A549 (cell line): ENCODE data around the gene SOX10. TPM values are rescaled to one million over a fixed set of nuclear protein-coding genes. Genes with fewer than 3 reads are reported as not detected.
A peak's percentile ranks its signal among the peaks of the same experiment; 100 is the strongest.
"Not testable (repeated sequence)": the region's sequence is repeated elsewhere in the genome, so short reads cannot be mapped to it uniquely, and the experiment has no call there.

ENCODE experiments used
- ATAC-seq, 2 experiments: fragments of 200-7000 bp in 1 of 2; fragments of >200 bp in 1 of 2; cut with Nextera tagmentation in 1 of 2; cut with Tn5 transposase in 1 of 2; 3 replicates each; pipeline versions ENCODE4 v1.8.0 to v1.9.1; 2018 to 2020; ENCODE audit warnings: mild to moderate bottlenecking in 1 of 2, moderate library complexity in 1 of 2
- CTCF ChIA-PET: fragments of 300-600 bp; sonication (Branson Sonifier 250); formaldehyde crosslinking; extraction: SDS; loops from one replicate; lab custom pipeline; 2021; ENCODE audit warnings: antibody characterized with exemption, inconsistent platforms; lab: Yijun Ruan, JAX
- POLR2A ChIA-PET: fragments of 350-600 bp; formaldehyde crosslinking; extraction: SDS; loops from one replicate; lab custom pipeline; 2021; ENCODE audit warnings: antibody characterized with exemption, inconsistent platforms; lab: Yijun Ruan, JAX
- DNase-seq, 2 experiments: peaks; one replicate each; pipeline versions ENCODE4 v3.0.0 to v3.0.0-alpha.2; 2011 to 2016; ENCODE audit warnings: low read depth in 1 of 2, low spot score in 1 of 2
- FAIRE-seq: peaks from 2 replicates; lab custom pipeline; 2011; peaks lifted over from hg19 to GRCh38; lab: Jason Lieb, UNC
- H3K27ac ChIP-seq, 2 experiments: fragments of >200 bp; sonication (Bioruptor Twin); formaldehyde crosslinking; 3 replicates each; pipeline ENCODE4 v1.5.1; 2016 to 2017
- H3K4me1 ChIP-seq: fragments of >200 bp; sonication (Bioruptor Twin); formaldehyde crosslinking; 3 replicates; pipeline ENCODE4 v1.6.1; 2016
- H3K4me2 ChIP-seq: fragments of >200 bp; sonication (Bioruptor Twin); formaldehyde crosslinking; 3 replicates; pipeline ENCODE4 v1.6.1; 2016
- H3K4me3 ChIP-seq: fragments of >200 bp; sonication (Bioruptor Twin); formaldehyde crosslinking; 3 replicates; pipeline ENCODE4 v1.5.1; 2016
- H3K9me3 ChIP-seq: fragments of >200 bp; sonication (Bioruptor Twin); formaldehyde crosslinking; 3 replicates; pipeline ENCODE4 v1.6.1; 2016
- CBX2 ChIP-seq: fragments of 200-600 bp; sonication (generic); IDR thresholded peaks from 2 replicates; pipeline ENCODE4 v1.6.1; 2016; ENCODE audit warnings: low read depth, mild to moderate bottlenecking, borderline replicate concordance
- CHD4 ChIP-seq: fragments of 200-600 bp; sonication (generic); IDR thresholded peaks from 2 replicates; pipeline ENCODE4 v1.6.1; 2016; ENCODE audit warnings: antibody characterized with exemption, mild to moderate bottlenecking, borderline replicate concordance
- EHF ChIP-seq: fragments of 250-450 bp; sonication (Bioruptor Pico); IDR thresholded peaks from 2 replicates; pipeline ENCODE4 v1.5.0; 2020; ENCODE audit warnings: mild to moderate bottlenecking
- ELK1 ChIP-seq: fragments of 150-350 bp; IDR thresholded peaks from 2 replicates; pipeline ENCODE4 v1.6.1; 2014; ENCODE audit warnings: low read depth, mild to moderate bottlenecking, low read length
- EP300 ChIP-seq, 2 experiments: fragments of >200 bp; sonication (Bioruptor Twin); formaldehyde crosslinking; IDR thresholded peaks; 2 replicates in 1 of 2; 3 replicates in 1 of 2; pipeline ENCODE4 v1.6.1; 2016 to 2017
- HDAC2 ChIP-seq: fragments of 200-600 bp; sonication (generic); IDR thresholded peaks from 2 replicates; pipeline ENCODE4 v1.6.1; 2016
- HEYL ChIP-seq: fragments of 250-450 bp; sonication (Bioruptor Pico); IDR thresholded peaks from 2 replicates; pipeline ENCODE4 v1.8.0; 2021; ENCODE audit warnings: mild to moderate bottlenecking, moderate library complexity
- HOXA7 ChIP-seq: fragments of 250-450 bp; sonication (Bioruptor Pico); IDR thresholded peaks from 2 replicates; pipeline ENCODE4 v1.5.0; 2020; ENCODE audit warnings: mild to moderate bottlenecking, moderate library complexity
- HOXB13 ChIP-seq: fragments of 250-450 bp; sonication (Bioruptor Pico); IDR thresholded peaks from 2 replicates; pipeline ENCODE4 v1.5.0; 2020; ENCODE audit warnings: low read depth, mild to moderate bottlenecking, moderate library complexity
- HOXB5 ChIP-seq: fragments of 250-450 bp; sonication (Bioruptor Pico); IDR thresholded peaks from 2 replicates; pipeline ENCODE4 v1.5.0; 2020; ENCODE audit warnings: mild to moderate bottlenecking, moderate library complexity
- JUN ChIP-seq, 2 experiments: fragments of >200 bp; sonication (Bioruptor Twin); formaldehyde crosslinking; IDR thresholded peaks; 2 replicates in 1 of 2; 3 replicates in 1 of 2; pipeline ENCODE4 v1.6.1; 2016 to 2017
- JUNB ChIP-seq: fragments of >200 bp; sonication (Bioruptor Twin); formaldehyde crosslinking; IDR thresholded peaks from 2 replicates; pipeline ENCODE4 v1.6.1; 2016
- KDM1A ChIP-seq: fragments of 200-600 bp; sonication (generic); IDR thresholded peaks from 2 replicates; pipeline ENCODE4 v1.6.1; 2016; ENCODE audit warnings: low read depth, mild to moderate bottlenecking
- MAFK ChIP-seq: fragments of 450-650 bp; IDR thresholded peaks from 2 replicates; pipeline ENCODE4 v1.6.1; 2014; ENCODE audit not compliant: partially characterized antibody
- MAX ChIP-seq: IDR thresholded peaks from 2 replicates; pipeline ENCODE4 v1.6.1; 2012
- MAZ ChIP-seq: fragments of 150-350 bp; IDR thresholded peaks from 2 replicates; pipeline ENCODE4 v1.6.1; 2014; ENCODE audit warnings: antibody characterized with exemption, low read depth, low read length, borderline replicate concordance
- MYC ChIP-seq: IDR thresholded peaks from 2 replicates; pipeline ENCODE4 v1.6.1; 2012; ENCODE audit warnings: mild to moderate bottlenecking, inconsistent platforms, low read length, improper control_type of control experiment, borderline replicate concordance
- NFE2L2 ChIP-seq: fragments of 150-350 bp; conservative IDR thresholded peaks from 2 replicates; pipeline ENCODE4 v1.6.1; 2014; ENCODE audit warnings: low read length
- PBX3 ChIP-seq: IDR thresholded peaks from 2 replicates; pipeline ENCODE4 v1.6.1; 2012
- PHF8 ChIP-seq: fragments of 200-600 bp; sonication (generic); IDR thresholded peaks from 2 replicates; pipeline ENCODE4 v1.6.1; 2016; ENCODE audit warnings: low read depth, mild to moderate bottlenecking, antibody characterized with exemption, moderate library complexity, borderline replicate concordance
- POLR2A ChIP-seq: IDR thresholded peaks from 2 replicates; pipeline ENCODE4 v1.6.1; 2012; ENCODE audit warnings: mild to moderate bottlenecking, low read length
- SREBF2 ChIP-seq: fragments of 450-650 bp; IDR thresholded peaks from 2 replicates; pipeline ENCODE4 v1.6.1; 2014; ENCODE audit warnings: mild to moderate bottlenecking, moderate library complexity
- WGBS: methylation state at CpG from one replicate; pipeline ENCODE4 v1.1.6; 2017; ENCODE audit errors: missing lambda C conversion rate; 5-methylcytosine and 5-hydroxymethylcytosine counted together
- polyA plus RNA-seq, 4 experiments: library from polyadenylated mRNA; depleted of rRNA in 3 of 4; stranded (reverse); fragments of >200 nt; fragmentation: RNase III in 1 of 4; extraction: RNeasy Plus Mini Kit Qiagen cat#74134 plus additional on column Dnase treatment in 1 of 4; gene quantifications; 2 replicates in 3 of 4; 3 replicates in 1 of 4; pipeline ENCODE4 v1.2.3, GENCODE V29; 2011 to 2017
- TF ChIP-seq, protein P1 (sequence below): fragments of >200 bp; sonication (Bioruptor Twin); formaldehyde crosslinking; IDR thresholded peaks from 3 replicates; pipeline ENCODE4 v1.6.1; 2016

Gene SOX10
- polyA plus RNA-seq, 2 of the 4 experiments (the other 2 are of a cell fraction) = not detected

DNA sequence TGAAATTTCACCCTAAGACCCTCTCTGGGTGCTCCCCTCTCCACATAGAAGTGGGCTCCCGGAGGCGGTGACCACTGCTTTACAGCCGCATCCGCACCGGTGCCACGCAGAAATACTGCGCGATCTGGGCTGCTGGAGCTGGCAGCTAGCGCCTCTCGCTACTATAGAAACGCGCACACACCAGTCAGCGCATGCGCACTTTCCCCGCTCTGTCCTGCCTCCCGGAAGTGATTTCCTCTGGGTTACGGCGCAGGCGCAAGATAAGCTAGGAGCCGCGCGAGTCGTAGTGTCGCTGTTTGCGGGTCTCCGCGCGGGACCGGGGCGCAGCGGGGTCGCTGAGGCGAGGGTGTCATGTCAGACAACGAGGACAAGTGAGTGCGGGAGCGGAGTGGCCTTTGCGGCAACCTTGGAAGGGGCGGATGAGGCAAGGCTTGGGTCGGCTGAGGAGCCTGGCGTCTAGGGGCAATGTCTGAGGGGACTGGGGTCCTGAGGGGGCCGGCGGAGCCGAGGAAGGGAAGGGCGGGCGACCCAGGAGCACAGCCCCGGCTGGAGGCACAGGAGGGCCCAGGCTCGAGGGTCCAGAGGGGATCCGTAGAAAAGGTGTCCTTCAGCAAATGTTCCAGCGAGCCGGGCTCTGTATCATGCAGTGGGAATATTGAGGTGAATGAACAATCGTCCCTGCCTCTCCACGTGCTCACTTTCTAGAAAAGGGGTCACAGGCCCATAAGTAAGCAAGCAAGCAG is 30.7 kb downstream of the SOX10 start, which contains the start of the genes C22orf23 and POLR2F:
Gene C22orf23 (minus strand): TSS at position 165 of the 743 bp plus-strand sequence. CDS start 452 bp downstream, outside the sequence.
Gene POLR2F (plus strand): TSS at position 263 of the 743 bp plus-strand sequence. CDS start 89 bp downstream, at position 352.
- ATAC-seq (peak; percentile 94 to 95), DNase-seq (peak; percentile 90 to 91), FAIRE-seq (no peak)
- TF ChIP-seq PHF8 = 0 out of 2 replicates have a peak, but pooled peaks have one; percentile 24
- peak; percentile 47 for TF ChIP-seq MAX
- TF ChIP-seq, protein P1, sequence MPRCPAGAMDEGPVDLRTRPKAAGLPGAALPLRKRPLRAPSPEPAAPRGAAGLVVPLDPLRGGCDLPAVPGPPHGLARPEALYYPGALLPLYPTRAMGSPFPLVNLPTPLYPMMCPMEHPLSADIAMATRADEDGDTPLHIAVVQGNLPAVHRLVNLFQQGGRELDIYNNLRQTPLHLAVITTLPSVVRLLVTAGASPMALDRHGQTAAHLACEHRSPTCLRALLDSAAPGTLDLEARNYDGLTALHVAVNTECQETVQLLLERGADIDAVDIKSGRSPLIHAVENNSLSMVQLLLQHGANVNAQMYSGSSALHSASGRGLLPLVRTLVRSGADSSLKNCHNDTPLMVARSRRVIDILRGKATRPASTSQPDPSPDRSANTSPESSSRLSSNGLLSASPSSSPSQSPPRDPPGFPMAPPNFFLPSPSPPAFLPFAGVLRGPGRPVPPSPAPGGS = peak; percentile 54; the same call in 1 of the 3 replicates
- peak; percentile 89 for TF ChIP-seq POLR2A
- TF ChIP-seq MYC = 0 out of 2 replicates have a peak, but pooled peaks have one; percentile 21
- no peak for TF ChIP-seq MAZ
- TF ChIP-seq HOXB13 (CRISPR knock-in tag) = no peak
- no peak for TF ChIP-seq CHD4
- no peak for TF ChIP-seq HOXA7 (CRISPR knock-in tag)
- WGBS = 5% methylated on average over 4 of the region's 52 CpGs
- H3K9me3 ChIP-seq = no peaks in the 10 kb centered on the region
- H3K4me2 ChIP-seq = peak within 1 kb of the TSS; percentile 97
- peaks cover 7% of the 10 kb centered on the region; the same call in 2 of the 3 replicates for H3K4me1 ChIP-seq
- ChIA-PET CTCF (interaction anchor here (1.0 to 1.9 kb wide), 4 partner anchors 11 to 99 kb away, joined by 4 to 10 read pairs (median 5); partner anchors contain the start of gene MICALL1), POLR2A (interaction anchor here (0.7 to 1.2 kb wide), 3 partner anchors 48 to 146 kb away, joined by 3 to 7 read pairs (median 5); partner anchors contain the start of genes GCAT and MICALL1)
- H3K27ac ChIP-seq = peak within 1 kb of the TSS; percentile 87 to 99
- H3K4me3 ChIP-seq = peak within 1 kb of the TSS; percentile 79

GRCh38 chr22:37953062-37953436 is 31.3 kb downstream of the SOX10 start:
- FAIRE-seq (no peak), DNase-seq (peak in 1 of 2 experiments; percentile 16), ATAC-seq (peak; percentile 76 to 84)
- peak overlapping the region; percentile 97 for H3K4me2 ChIP-seq
- ChIA-PET POLR2A (interaction anchor here (0.7 to 1.2 kb wide), 3 partner anchors 47 to 145 kb away, joined by 3 to 7 read pairs (median 5); partner anchors contain the start of genes GCAT and MICALL1), CTCF (interaction anchor here (1.0 to 1.3 kb wide), 2 partner anchors 13 to 99 kb away, joined by 4 read pairs; no protein-coding TSS in a partner anchor)
- no peaks in the 10 kb centered on the region for H3K9me3 ChIP-seq
- peak overlapping the region; percentile 79 for H3K4me3 ChIP-seq
- 5% methylated on average over 7 of the region's 13 CpGs for WGBS
- H3K4me1 ChIP-seq = peaks cover 7% of the 10 kb centered on the region; the same call in 2 of the 3 replicates
- TF ChIP-seq MAFK (no peak), EP300 (IDR thresholded peaks at IDR 0.05) (no peak), HOXB5 (CRISPR knock-in tag) (no peak), HEYL (no peak), JUNB (no peak), SREBF2 (no peak), EHF (no peak)
- peak overlapping the region; percentile 87 to 99 for H3K27ac ChIP-seq

- DNase-seq, POLR2A ChIA-PET, FAIRE-seq, H3K4me1 ChIP-seq, ATAC-seq, H3K9me3 ChIP-seq: not testable (repeated sequence)
- Histone ChIP-seq H3K4me3 (peak overlapping the region; percentile 79), H3K27ac (peak overlapping the region in 1 of 2 experiments; percentile 99; a peak in 3 of 6 replicates), H3K4me2 (peak overlapping the region; percentile 97)
- WGBS = 66% methylated on average over 14 of the region's 20 CpGs
- CTCF ChIA-PET = interaction anchor here (1.1 to 1.3 kb wide), 2 partner anchors 10 to 13 kb away, joined by 3 to 4 read pairs; no protein-coding TSS in a partner anchor
Observed at GRCh38 chr22:37952629-37953028, 31.7 kb downstream of the SOX10 start.

GRCh38 chr22:37951305-37951704 is 33.0 kb downstream of the SOX10 start:
- H3K4me1 ChIP-seq = peaks cover 7% of the 10 kb centered on the region; the same call in 2 of the 3 replicates
- ChIA-PET CTCF (interaction anchor here (0.6 to 1.1 kb wide), 2 partner anchors 12 to 284 kb away, joined by 3 to 4 read pairs; no protein-coding TSS in a partner anchor), POLR2A (no interaction called here)
- no peak overlapping the region for H3K4me2 ChIP-seq
- no peak overlapping the region for H3K27ac ChIP-seq
- DNase-seq (peak; percentile 10 to 45), ATAC-seq (peak in 1 of 2 experiments; percentile 25; a peak in 3 of 6 replicates), FAIRE-seq (no peak)
- no peak overlapping the region for H3K4me3 ChIP-seq
- WGBS = 62% methylated on average over 8 of the region's 8 CpGs
- no peaks in the 10 kb centered on the region for H3K9me3 ChIP-seq
- TF ChIP-seq PBX3 (no peak), NFE2L2 (no peak), HDAC2 (no peak), PHF8 (no peak), KDM1A (no peak), HEYL (no peak), CBX2 (no peak), JUN (IDR thresholded peaks at IDR 0.05) (no peak), HOXB13 (CRISPR knock-in tag) (no peak), ELK1 (no peak)
